ENCODE measurements around the gene CCDC175.

The CCDC175 gene

GRCh38 chr14:59576332-59577294, at the start of gene CCDC175:
Gene CCDC175, minus strand, starts transcription at chr14:59576812. Its CDS starts 37 bp downstream, at chr14:59576775.
- no peak for DNase-seq (ENCODE audit: low read depth, low spot score)

GRCh38 chr14:59622631-59623030, 46.0 kb upstream of the CCDC175 start:
- DNase-seq (ENCODE audit: low read depth, low spot score): no peak
- no peak overlapping the region for H3K27ac ChIP-seq

More at GRCh38 chr14:59576332-59577294, at the start of gene CCDC175:
- no peak within 1 kb of the TSS for H3K27ac ChIP-seq

DNA sequence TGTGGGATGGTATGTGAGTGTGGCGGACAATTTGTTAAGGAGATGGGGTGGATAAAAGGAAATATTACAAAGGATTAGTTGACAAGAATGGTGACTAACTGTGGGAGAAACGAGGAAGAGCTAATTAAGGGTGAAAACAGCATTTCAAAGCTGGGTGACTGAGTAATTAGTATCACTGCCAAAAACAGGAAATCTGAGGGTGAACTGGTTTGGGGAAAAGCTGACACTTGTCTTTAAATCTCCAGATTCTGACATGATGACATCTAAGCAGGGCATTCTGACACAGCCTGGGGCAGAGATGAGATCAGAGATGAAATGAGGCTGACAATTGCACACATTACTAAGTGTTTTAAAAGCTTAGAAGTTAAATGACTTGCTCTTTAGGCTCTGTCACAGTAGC, 42.4 kb upstream of the CCDC175 start:
- DNase-seq (ENCODE audit: low read depth, low spot score): no peak
- H3K27ac ChIP-seq: peak overlapping the region; percentile 20

- no peak for DNase-seq (ENCODE audit: low read depth, low spot score)
- H3K27ac ChIP-seq: no peak overlapping the region
Measured at GRCh38 chr14:59601056-59601455, 24.4 kb upstream of the CCDC175 start.

DNA sequence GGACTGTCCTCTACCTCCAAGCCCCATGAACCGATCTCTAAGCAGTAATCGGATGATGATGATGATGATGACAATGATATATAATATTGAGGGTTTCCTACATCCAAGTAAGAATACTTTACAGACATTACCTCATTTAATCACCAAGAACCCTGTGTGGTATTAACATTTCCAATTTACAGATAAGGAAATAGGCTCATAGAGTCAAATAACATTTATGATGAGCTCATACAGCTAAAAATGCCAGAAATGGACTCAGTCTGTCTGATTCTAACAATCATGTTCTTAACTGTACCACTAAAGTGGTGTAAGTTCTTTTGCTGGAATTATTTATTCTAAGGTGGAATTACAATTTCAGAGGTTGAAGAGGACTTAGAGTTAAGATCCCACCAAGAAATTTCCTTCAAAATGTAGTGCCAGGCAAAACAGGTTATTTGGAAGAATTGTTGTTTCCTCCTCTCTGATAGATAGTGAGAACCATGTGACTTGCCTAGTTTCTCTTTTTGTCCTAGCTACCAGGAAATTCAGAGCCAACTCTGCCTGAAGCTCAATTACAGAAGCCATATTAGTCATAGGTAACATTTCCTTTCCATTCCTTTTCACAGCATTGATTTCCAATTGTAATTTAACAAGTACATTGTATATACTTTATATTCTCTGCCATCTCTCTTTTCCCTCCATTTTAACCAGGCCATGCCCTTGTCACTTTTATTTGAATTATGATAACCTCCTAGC, 23.8 kb upstream of the CCDC175 start:
- no peak overlapping the region for H3K27ac ChIP-seq

GRCh38 chr14:59595071-59595470, 18.5 kb upstream of the CCDC175 start:
- no peak overlapping the region for H3K27ac ChIP-seq
- DNase-seq (ENCODE audit: low read depth, low spot score): no peak

More for the DNA sequence above, 23.8 kb upstream of the CCDC175 start:
- no peak for DNase-seq (ENCODE audit: low read depth, low spot score)

DNA sequence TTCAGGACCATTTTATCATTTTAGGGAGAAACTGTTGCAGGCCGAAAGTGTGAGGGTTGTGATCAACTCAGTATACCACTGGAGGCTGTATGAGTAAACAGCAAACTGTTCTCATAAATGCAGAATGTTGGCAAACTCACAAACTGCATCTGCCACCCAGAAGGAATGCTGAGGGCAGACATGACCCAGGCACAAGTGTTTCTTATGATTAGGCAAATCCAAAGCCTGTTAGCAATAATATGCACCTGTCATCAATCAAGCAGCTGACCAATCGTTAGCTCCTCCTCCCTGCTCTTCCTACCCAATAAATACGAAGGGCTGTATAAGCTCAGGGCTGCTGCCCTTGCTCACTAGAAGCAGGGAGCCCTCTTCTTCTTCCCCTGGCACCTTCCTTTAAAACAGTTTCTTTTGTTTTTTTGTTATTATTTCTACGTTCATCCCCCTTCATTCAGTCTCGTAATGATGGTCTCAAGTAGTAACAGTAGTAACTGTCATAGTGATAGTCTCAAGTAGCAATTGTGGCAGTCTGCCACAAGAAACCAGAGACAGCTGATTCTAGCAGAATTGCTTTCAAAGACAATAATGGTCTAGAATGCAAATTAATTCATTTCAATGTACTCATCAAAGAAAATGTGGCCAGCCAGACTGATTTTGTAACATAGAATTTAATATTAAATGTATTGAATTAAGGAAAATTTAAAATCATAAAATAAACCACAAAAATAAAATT, 15.2 kb upstream of the CCDC175 start:
- H3K27ac ChIP-seq: no peak overlapping the region
- DNase-seq (ENCODE audit: low read depth, low spot score): no peak

- no peak overlapping the region for H3K27ac ChIP-seq
- no peak for DNase-seq (ENCODE audit: low read depth, low spot score)
Measured at GRCh38 chr14:59588101-59588500, 11.5 kb upstream of the CCDC175 start.

DNA sequence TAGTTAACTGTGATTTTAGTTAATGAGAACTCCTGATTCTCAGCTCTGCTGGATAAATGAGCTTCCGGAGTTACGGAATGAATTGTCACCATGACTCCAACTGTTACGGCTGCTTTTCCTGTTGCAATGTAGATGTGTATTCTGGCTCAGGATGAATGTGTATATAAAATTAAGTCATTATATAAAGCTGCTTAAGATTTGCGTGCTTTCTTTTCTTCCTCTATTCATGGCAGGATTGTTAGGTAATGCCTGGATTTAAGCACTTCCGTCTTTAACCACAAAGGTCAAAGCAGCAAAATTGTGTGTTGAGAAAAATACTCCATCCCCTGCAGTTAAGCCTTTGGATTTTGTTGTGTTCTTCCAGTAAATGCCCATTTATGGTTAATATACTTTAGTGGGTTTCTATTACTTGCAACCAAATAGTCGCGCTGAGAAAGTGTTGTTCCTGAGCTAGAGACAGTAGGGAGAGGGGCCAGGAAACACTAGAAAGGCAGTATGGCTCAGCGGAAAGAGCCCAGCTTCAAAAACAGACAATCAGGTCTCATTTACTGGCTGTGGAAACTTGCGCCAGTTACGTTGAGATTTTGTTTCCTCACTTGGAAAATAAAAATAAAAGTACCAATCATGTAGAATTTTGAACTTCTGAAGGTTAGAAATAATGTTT, 9.4 kb upstream of the CCDC175 start:
- no peak for DNase-seq (ENCODE audit: low read depth, low spot score)

GRCh38 chr14:59583755-59584154, 7.1 kb upstream of the CCDC175 start:
- H3K27ac ChIP-seq: no peak overlapping the region
- DNase-seq (ENCODE audit: low read depth, low spot score): no peak

More for the DNA sequence above, 9.4 kb upstream of the CCDC175 start:
- no peak overlapping the region for H3K27ac ChIP-seq

DNA sequence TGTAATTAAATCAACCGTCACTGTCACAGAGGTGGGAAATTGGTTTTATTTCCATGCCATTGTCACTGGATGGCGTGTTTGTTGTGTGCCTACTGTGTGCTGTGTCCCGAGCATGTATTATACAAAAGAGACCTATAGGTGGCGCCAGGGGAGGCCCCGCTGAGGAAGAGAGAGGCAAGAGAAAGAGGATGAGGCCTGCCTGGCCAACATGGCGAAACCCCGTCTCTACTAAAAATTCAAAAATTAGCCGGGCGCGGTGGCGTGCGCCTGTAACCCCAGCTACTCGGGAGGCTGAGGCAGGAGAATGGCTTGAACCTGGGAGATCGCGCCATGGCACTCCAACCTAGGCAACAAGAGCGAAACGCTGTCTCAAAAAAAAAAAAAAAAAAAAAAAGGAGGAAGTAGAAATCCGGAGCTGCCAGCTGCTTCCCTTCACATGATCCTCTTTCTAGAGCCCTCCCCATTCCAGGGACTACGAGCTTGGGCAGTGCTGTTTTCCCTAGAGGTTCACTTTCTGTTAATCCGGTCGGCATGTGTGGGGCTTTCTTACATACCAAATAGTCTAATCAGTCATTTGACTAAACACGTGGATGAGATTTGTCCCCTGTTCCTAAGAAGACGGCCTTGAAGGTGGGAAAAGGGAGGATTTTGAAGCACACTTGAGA, 6.4 kb upstream of the CCDC175 start:
- no peak for DNase-seq (ENCODE audit: low read depth, low spot score)
- no peak overlapping the region for H3K27ac ChIP-seq

GRCh38 chr14:59582161-59582560, 5.5 kb upstream of the CCDC175 start:
- no peak for DNase-seq (ENCODE audit: low read depth, low spot score)

GRCh38 chr14:59580911-59581310, 4.3 kb upstream of the CCDC175 start:
- no peak for DNase-seq (ENCODE audit: low read depth, low spot score)
- no peak overlapping the region for H3K27ac ChIP-seq

More at GRCh38 chr14:59582161-59582560, 5.5 kb upstream of the CCDC175 start:
- H3K27ac ChIP-seq: no peak overlapping the region

DNA sequence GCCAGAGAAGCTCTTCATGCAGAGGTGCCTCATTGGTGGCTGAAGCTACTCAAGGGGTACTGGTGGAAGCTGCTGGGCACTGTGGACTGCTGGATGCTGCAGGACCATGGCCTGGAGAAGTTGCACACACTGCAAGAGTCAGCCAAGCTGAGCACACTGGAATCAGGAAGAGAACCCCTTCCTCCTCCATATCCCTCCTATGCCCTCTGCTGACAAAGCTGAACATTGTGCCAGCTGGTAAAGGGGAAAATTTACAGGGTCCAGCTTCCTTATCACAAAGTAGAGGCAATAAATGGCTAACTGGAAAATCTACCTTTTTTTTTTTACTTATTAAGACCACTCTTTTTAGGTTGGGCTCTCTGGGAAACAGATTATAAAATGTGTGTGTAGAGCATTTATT, 6.5 kb downstream of the CCDC175 start:
- no peak for DNase-seq (ENCODE audit: low read depth, low spot score)

DNA sequence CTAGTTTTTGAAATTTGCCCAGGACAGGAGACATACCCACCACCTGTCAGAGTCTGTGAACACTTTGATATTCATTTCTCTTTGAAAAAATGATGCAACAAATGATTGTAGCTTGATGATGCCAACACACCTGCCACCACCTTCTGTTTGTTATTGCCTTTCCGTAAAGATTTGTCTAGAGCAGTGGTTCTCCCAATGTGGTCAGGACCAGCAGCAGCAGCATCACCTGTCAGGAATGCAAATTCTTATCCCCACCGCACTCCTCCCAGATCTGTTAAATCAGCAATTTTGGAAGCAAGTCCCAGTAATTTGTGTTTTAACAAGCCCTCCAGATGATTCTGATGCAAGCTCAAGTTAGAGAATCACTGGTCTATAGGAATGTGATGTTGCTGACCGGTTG, 9.9 kb downstream of the CCDC175 start:
- DNase-seq (ENCODE audit: low read depth, low spot score): no peak
- no peak overlapping the region for H3K27ac ChIP-seq

More for the DNA sequence above, 6.5 kb downstream of the CCDC175 start:
- no peak overlapping the region for H3K27ac ChIP-seq

- no peak overlapping the region for H3K27ac ChIP-seq
- no peak for DNase-seq (ENCODE audit: low read depth, low spot score)
Measured at GRCh38 chr14:59566296-59566695, 10.3 kb downstream of the CCDC175 start.

GRCh38 chr14:59565087-59565486, 11.5 kb downstream of the CCDC175 start:
- DNase-seq (ENCODE audit: low read depth, low spot score): no peak
- H3K27ac ChIP-seq: no peak overlapping the region

GRCh38 chr14:59564366-59564765, 12.2 kb downstream of the CCDC175 start:
- H3K27ac ChIP-seq: no peak overlapping the region
- no peak for DNase-seq (ENCODE audit: low read depth, low spot score)

DNA sequence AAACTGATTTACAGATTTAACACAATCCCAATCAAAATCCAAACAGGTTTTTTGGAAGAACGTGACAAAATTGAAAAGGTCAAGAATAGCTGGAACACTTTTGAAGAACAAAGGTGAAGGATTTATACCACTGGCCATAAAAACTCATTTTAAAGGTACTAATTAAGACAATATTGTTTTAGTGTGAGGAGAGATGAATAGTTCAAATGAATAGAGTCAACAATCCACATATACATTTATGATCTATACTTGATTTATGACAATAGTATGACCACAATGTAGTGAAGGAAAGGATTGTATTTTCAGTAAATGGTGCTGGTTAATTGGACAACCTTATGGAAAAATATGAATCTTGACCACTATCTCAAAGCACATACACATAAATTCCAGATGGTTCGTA, 29.3 kb downstream of the CCDC175 start:
- no peak overlapping the region for H3K27ac ChIP-seq
- DNase-seq (ENCODE audit: low read depth, low spot score): no peak
